K562 (cell line): Measurements from ENCODE around the gene UBE2H.

Experiments used
- CREB1 ChIP-seq, 2 experiments: sonication (generic) in 1 of 2; formaldehyde crosslinking in 1 of 2; IDR thresholded peaks; 2 replicates each; pipeline versions ENCODE4 v1.6.1 to v1.8.0; 2012 to 2022; ENCODE audit warnings: inconsistent platforms in 1 of 2, mild to moderate bottlenecking in 1 of 2, missing genetic modification reagents in 1 of 2, moderate library complexity in 1 of 2
- FOXK1 ChIP-seq: sonication (generic); formaldehyde crosslinking; IDR thresholded peaks from 2 replicates; pipeline ENCODE4 v1.8.0; 2022; ENCODE audit warnings: missing genetic modification reagents, mild to moderate bottlenecking, borderline replicate concordance
- MED1 ChIP-seq: sonication (generic); formaldehyde crosslinking; IDR thresholded peaks from 2 replicates; pipeline ENCODE4 v1.8.1; 2023; ENCODE audit warnings: missing genetic modification reagents, borderline replicate concordance
- SIX5 ChIP-seq, 2 experiments: IDR thresholded peaks; 2 replicates each; pipeline ENCODE4 v1.6.1; 2011; ENCODE audit warnings: low read length in 2 of 2, borderline replicate concordance in 1 of 2, low read depth in 1 of 2, mild to moderate bottlenecking in 1 of 2, moderate library complexity in 1 of 2; ENCODE audit not compliant: insufficient read depth in 1 of 2
- ZNF274 ChIP-seq: IDR thresholded peaks from 2 replicates; pipeline ENCODE4 v1.6.1; 2011; ENCODE audit warnings: low read depth, mild to moderate bottlenecking, low read length, moderate library complexity, borderline replicate concordance
- TF ChIP-seq, protein P1 (sequence below), 3 experiments: IDR thresholded peaks in 2 of 3; conservative IDR thresholded peaks in 1 of 3; 2 replicates each; pipeline ENCODE4 v1.5.1; 2011 to 2012; ENCODE audit warnings: low read length in 3 of 3, mild to moderate bottlenecking in 3 of 3, control low read depth in 2 of 3, improper control_type of control experiment in 1 of 3, inconsistent platforms in 1 of 3, low read depth in 1 of 3, mixed read lengths in 1 of 3, moderate library complexity in 1 of 3; ENCODE audit not compliant: insufficient read depth in 2 of 3
- TF ChIP-seq, protein P2 (sequence below): fragments of 250-450 bp; sonication (Bioruptor Pico); IDR thresholded peaks from 2 replicates; pipeline ENCODE4 v1.5.0; 2021; ENCODE audit warnings: mild to moderate bottlenecking, borderline replicate concordance

DNA sequence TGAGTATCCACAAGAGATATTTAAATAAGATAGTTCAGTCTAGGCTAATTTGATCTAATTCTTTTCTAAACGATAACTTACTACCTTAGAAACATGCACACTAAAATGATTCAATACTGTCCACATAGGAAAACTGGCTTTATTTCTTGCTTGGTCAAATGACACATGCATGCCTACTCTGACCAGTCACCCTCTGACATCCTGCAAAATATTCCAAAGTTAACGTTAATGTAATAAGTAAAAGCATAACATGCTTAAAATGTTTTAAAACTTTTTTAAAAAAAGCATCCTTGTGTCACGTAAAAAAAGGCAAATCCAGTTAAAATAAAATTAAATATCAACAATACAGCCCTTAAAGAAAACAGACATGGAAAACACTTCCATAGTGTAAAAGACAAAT lies 70.2 kb downstream of the UBE2H start:
- TF ChIP-seq, protein P1, sequence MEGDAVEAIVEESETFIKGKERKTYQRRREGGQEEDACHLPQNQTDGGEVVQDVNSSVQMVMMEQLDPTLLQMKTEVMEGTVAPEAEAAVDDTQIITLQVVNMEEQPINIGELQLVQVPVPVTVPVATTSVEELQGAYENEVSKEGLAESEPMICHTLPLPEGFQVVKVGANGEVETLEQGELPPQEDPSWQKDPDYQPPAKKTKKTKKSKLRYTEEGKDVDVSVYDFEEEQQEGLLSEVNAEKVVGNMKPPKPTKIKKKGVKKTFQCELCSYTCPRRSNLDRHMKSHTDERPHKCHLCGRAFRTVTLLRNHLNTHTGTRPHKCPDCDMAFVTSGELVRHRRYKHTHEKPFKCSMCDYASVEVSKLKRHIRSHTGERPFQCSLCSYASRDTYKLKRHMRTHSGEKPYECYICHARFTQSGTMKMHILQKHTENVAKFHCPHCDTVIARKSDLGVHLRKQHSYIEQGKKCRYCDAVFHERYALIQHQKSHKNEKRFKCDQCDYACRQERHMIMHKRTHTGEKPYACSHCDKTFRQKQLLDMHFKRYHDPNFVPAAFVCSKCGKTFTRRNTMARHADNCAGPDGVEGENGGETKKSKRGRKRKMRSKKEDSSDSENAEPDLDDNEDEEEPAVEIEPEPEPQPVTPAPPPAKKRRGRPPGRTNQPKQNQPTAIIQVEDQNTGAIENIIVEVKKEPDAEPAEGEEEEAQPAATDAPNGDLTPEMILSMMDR (IDR thresholded peaks at IDR 0.05 in 2 of 3, conservative IDR thresholded peaks at IDR 0.05 in 1 of 3; ENCODE audit: insufficient read depth in 2 of 3, low read depth in 1 of 3, low read length in 3 of 3), result no peak
- no peak for TF ChIP-seq SIX5 (IDR thresholded peaks at IDR 0.05; ENCODE audit: borderline replicate concordance in 1 of 2, insufficient read depth in 1 of 2, low read depth in 1 of 2, low read length in 2 of 2)
- no peak for TF ChIP-seq MED1 (CRISPR knock-in tag)
- TF ChIP-seq, protein P2, sequence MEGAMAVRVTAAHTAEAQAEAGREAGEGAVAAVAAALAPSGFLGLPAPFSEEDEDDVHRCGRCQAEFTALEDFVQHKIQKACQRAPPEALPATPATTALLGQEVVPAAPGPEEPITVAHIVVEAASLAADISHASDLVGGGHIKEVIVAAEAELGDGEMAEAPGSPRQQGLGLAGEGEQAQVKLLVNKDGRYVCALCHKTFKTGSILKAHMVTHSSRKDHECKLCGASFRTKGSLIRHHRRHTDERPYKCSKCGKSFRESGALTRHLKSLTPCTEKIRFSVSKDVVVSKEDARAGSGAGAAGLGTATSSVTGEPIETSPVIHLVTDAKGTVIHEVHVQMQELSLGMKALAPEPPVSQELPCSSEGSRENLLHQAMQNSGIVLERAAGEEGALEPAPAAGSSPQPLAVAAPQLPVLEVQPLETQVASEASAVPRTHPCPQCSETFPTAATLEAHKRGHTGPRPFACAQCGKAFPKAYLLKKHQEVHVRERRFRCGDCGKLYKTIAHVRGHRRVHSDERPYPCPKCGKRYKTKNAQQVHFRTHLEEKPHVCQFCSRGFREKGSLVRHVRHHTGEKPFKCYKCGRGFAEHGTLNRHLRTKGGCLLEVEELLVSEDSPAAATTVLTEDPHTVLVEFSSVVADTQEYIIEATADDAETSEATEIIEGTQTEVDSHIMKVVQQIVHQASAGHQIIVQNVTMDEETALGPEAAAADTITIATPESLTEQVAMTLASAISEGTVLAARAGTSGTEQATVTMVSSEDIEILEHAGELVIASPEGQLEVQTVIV (CRISPR knock-in tag), result no peak
- TF ChIP-seq CREB1 (IDR thresholded peaks at IDR 0.05), result no peak
- no peak for TF ChIP-seq CREB1 (CRISPR knock-in tag; IDR thresholded peaks at IDR 0.05)
- no peak for TF ChIP-seq FOXK1 (CRISPR knock-in tag)
- TF ChIP-seq ZNF274, result no peak
